OCI-LY1 (cell line): Measurements from ENCODE around the gene TEPSIN.

Source experiments
- EZH2 ChIP-seq: fragments of 200-600 bp; sonication (generic), shearing (Covaris generic); IDR thresholded peaks from 2 replicates; pipeline ENCODE4 v1.8.0; 2017; ENCODE audit warnings: borderline replicate concordance, mixed run types, mild to moderate bottlenecking, antibody characterized with exemption, low read length, moderate library complexity, mixed read lengths
- TF ChIP-seq, protein P1 (sequence below): fragments of 200-600 bp; sonication (generic), shearing (Covaris generic); IDR thresholded peaks from 2 replicates; pipeline ENCODE4 v1.5.1; 2017; ENCODE audit warnings: mild to moderate bottlenecking, antibody characterized with exemption, low read length, moderate library complexity, mixed read lengths

DNA sequence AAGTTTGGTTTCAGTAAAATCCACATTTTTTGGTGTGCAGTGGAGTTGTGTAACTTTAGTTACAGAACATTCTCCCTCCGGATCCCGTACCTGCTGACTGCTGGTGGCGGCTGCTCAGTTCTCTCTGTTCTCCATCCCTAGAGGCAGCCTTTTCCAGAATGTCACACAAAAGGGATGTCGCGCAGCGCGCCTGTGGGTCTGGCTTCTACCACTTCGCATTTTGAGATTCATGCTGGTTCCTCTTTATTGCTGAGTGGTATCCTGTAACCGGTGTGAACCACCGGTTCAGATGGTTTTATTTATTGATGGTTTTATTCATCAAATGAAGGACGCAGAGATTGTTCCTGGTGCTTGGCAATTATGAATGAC is 15.1 kb downstream of the TEPSIN start:
- TF ChIP-seq EZH2, result no peak
- TF ChIP-seq, protein P1, sequence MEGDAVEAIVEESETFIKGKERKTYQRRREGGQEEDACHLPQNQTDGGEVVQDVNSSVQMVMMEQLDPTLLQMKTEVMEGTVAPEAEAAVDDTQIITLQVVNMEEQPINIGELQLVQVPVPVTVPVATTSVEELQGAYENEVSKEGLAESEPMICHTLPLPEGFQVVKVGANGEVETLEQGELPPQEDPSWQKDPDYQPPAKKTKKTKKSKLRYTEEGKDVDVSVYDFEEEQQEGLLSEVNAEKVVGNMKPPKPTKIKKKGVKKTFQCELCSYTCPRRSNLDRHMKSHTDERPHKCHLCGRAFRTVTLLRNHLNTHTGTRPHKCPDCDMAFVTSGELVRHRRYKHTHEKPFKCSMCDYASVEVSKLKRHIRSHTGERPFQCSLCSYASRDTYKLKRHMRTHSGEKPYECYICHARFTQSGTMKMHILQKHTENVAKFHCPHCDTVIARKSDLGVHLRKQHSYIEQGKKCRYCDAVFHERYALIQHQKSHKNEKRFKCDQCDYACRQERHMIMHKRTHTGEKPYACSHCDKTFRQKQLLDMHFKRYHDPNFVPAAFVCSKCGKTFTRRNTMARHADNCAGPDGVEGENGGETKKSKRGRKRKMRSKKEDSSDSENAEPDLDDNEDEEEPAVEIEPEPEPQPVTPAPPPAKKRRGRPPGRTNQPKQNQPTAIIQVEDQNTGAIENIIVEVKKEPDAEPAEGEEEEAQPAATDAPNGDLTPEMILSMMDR, result no peak
